Small intestine (tissue), 7 donors: ENCODE results near the gene TMIGD1. TPM values are rescaled to one million over a fixed set of nuclear protein-coding genes. Genes with fewer than 3 reads are reported as not detected.
"Not testable (repeated sequence)": the region's sequence is repeated elsewhere in the genome, so short reads cannot be mapped to it uniquely, and the experiment has no call there.

ENCODE experiments used
- DNase-seq, 2 donors: peaks; one replicate each; pipeline versions ENCODE4 v3.0.0 to v3.0.0-alpha.2; 2013
- FAIRE-seq: peaks from 2 replicates; lab custom pipeline; 2012; peaks lifted over from hg19 to GRCh38; lab: Jason Lieb, UNC
- H3K27ac ChIP-seq, 3 donors: one replicate each; pipeline ENCODE4 v1.5.1; 2013; ENCODE audit warnings: low read length in 2 of 3, mild to moderate bottlenecking in 2 of 3, control low read depth in 1 of 3, inconsistent platforms in 1 of 3, low read depth in 1 of 3, moderate library complexity in 1 of 3
- H3K27me3 ChIP-seq, 3 donors: one replicate each; pipeline ENCODE4 v1.6.1; 2013; ENCODE audit warnings: low read length in 3 of 3, inconsistent platforms in 1 of 3; ENCODE audit not compliant: control insufficient read depth in 3 of 3, insufficient read depth in 3 of 3
- H3K36me3 ChIP-seq, 3 donors: one replicate each; pipeline ENCODE4 v1.6.1; 2013; ENCODE audit warnings: low read length in 3 of 3, inconsistent platforms in 1 of 3, low read depth in 1 of 3, mild to moderate bottlenecking in 1 of 3, moderate library complexity in 1 of 3; ENCODE audit not compliant: control insufficient read depth in 3 of 3, insufficient read depth in 2 of 3
- H3K4me1 ChIP-seq, 3 donors: one replicate each; pipeline ENCODE4 v1.6.1; 2013; ENCODE audit warnings: low read length in 2 of 3, inconsistent platforms in 1 of 3, low read depth in 1 of 3, mild to moderate bottlenecking in 1 of 3, moderate library complexity in 1 of 3; ENCODE audit not compliant: control insufficient read depth in 3 of 3, insufficient read depth in 2 of 3
- H3K4me3 ChIP-seq, 3 donors: one replicate each; pipeline ENCODE4 v1.5.1; 2013; ENCODE audit warnings: low read length in 3 of 3, control low read depth in 1 of 3, inconsistent platforms in 1 of 3, low read depth in 1 of 3, mild to moderate bottlenecking in 1 of 3, moderate library complexity in 1 of 3
- H3K9me3 ChIP-seq, 2 donors: one replicate each; pipeline ENCODE4 v1.6.1; 2013; ENCODE audit warnings: low read depth in 1 of 2, low read length in 1 of 2; ENCODE audit not compliant: control insufficient read depth in 2 of 2, insufficient read depth in 1 of 2
- WGBS, 3 donors: extraction: QIAGEN DNeasy Blood & Tissue Kit; methylation state at CpG; one replicate each; pipeline ENCODE4 v1.1.7; 2013; 5-methylcytosine and 5-hydroxymethylcytosine counted together
- polyA plus RNA-seq, 4 donors: library from polyadenylated mRNA; stranded (reverse) in 3 of 4; unstranded in 1 of 4; fragments of 200-250 nt in 3 of 4; fragments of 120-200 nt in 1 of 4; gene quantifications; one replicate each; pipeline versions ENCODE4 v1.2.1 to v1.2.3, GENCODE V29; 2013
- donor health status: healthy with polysubstance abuse.
- donor health status: control.
- donor health status: control.
- donor health status: Bipolar disorder and iron deficiency.
- donor health status: healthy.

The TMIGD1 gene
- polyA plus RNA-seq, 4 donors = 0.13 to 134 (median 1.2) TPM

DNA sequence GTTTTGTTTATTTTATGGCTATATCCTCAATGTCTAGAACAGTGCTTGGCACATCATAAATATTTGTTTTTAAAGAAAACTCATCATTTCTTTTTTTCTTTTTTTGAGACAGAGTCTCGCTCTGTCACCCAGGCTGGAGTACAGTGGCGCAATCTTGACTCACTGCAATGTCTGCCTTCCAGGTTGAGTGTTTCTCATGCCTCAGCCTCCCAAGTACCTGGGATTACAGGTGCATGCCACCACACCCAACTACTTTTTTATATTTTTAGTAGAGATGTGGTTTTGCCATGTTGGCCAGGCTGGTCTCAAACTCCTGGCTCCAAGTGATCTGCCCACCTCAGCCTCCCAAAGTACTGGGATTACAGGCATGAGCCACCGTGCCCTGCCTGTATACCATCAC is 9.4 kb upstream of the TMIGD1 start:
- Histone ChIP-seq H3K27ac (peak overlapping the region in 1 of 3 donors; percentile 92), H3K4me1 (peaks cover 0 to 44% (median 3%) of the 10 kb centered on the region in 3 donors)
- not testable (repeated sequence) for H3K27me3 ChIP-seq, DNase-seq, H3K4me3 ChIP-seq, H3K9me3 ChIP-seq, H3K36me3 ChIP-seq, FAIRE-seq
- WGBS, 3 donors = 83 to 88% (median 87%) methylated on average over 3 of the region's 3 CpGs

DNA sequence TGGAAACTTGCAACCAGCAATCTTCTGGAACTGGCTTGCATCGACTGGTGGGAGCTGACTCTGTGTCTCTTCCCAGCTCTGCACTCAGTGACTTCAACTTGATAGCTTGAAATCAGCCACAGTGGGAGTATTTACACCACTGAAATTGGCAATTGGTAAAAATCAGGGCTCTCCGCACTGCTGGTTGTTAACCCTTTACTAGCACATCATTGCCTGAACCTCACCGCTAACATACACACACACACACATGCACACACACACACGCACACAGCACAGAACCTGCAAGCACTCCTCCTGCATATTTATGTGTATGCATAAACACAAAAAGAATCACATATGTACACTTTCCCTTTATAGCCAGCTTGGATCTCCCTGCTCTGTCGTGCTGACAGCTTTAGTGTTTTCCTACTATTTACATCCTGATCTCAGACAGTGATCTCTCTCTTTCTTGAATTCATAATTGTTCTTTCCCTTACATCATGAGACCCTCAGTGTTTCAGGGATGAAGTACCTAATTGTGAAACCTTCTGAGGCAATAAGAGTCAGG is 7.9 kb upstream of the TMIGD1 start:
- peaks cover 0 to 49% (median 3%) of the 10 kb centered on the region in 3 donors for H3K4me1 ChIP-seq
- H3K27me3 ChIP-seq = no peaks in the 10 kb centered on the region

GRCh38 chr17:30340801-30341356 is 7.0 kb upstream of the TMIGD1 start:
- Histone ChIP-seq H3K4me1 (peaks cover 0 to 41% (median 0%) of the 10 kb centered on the region in 3 donors), H3K4me3 (no peak overlapping the region), H3K36me3 (no peaks in the 10 kb centered on the region), H3K27me3 (no peaks in the 10 kb centered on the region), H3K9me3 (no peaks in the 10 kb centered on the region), H3K27ac (peak overlapping the region in 2 of 3 donors; percentile 36 to 66)
- FAIRE-seq (no peak), DNase-seq (no peak)
- WGBS, 3 donors = 49 to 85% (median 72%) methylated on average over 6 of the region's 6 CpGs

More for the DNA sequence above, 7.9 kb upstream of the TMIGD1 start:
- Histone ChIP-seq H3K27ac (no peak overlapping the region), H3K9me3 (no peaks in the 10 kb centered on the region), H3K36me3 (no peaks in the 10 kb centered on the region), H3K4me3 (no peak overlapping the region)
- FAIRE-seq = no peak
- WGBS, 3 donors = 88 to 94% (median 94%) methylated on average over 5 of the region's 5 CpGs
- no peak for DNase-seq

- H3K4me1 ChIP-seq = peaks cover 0 to 35% (median 0%) of the 10 kb centered on the region in 3 donors
- no peak overlapping the region for H3K27ac ChIP-seq
- 77 to 90% (median 83%) methylated on average over 2 of the region's 2 CpGs for WGBS, 3 donors
- no peaks in the 10 kb centered on the region for H3K36me3 ChIP-seq
- H3K9me3 ChIP-seq = no peaks in the 10 kb centered on the region
- no peak for FAIRE-seq
- H3K27me3 ChIP-seq = no peaks in the 10 kb centered on the region
- H3K4me3 ChIP-seq = no peak overlapping the region
- DNase-seq = no peak
These were observed 5.2 kb upstream of the TMIGD1 start for GRCh38 chr17:30339086-30339485.

DNA sequence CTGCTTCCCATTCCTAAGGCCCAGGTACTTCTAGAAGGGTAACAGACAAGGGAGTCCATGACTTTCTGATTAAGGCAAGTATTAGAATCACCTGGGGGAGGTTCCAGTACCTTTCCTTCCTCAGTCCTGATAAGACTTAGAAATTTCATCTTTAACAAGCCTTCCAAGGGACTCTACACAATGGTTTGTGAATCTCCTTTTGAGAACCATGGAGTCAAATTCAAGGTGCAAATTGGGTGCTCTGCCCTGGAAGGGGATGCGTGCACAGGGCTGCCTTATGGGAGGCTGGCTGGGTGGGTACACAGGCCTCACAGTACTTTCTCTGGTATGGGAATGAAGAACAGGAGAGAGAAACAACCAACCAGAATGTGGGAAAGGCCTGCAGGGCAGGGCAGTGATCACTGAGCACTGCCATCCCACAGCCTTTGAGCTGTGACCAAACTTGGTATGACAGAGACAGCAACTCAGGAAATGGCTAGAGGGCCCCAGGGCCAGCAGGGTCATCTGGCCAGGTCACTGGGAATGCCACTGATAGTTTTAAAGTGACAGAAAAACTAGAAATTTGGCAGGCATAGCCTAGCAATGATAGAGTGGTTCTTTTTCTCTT is 3.6 kb upstream of the TMIGD1 start:
- no peak for FAIRE-seq
- peak overlapping the region in 1 of 3 donors; percentile 82 for H3K27ac ChIP-seq
- H3K27me3 ChIP-seq = no peaks in the 10 kb centered on the region
- H3K4me1 ChIP-seq = peaks cover 0 to 37% (median 2%) of the 10 kb centered on the region in 3 donors
- no peak overlapping the region for H3K4me3 ChIP-seq
- no peak for DNase-seq
- H3K36me3 ChIP-seq = no peaks in the 10 kb centered on the region
- WGBS, 3 donors = 91 to 99% (median 91%) methylated on average over 1 of the region's 1 CpG
- H3K9me3 ChIP-seq = no peaks in the 10 kb centered on the region

- peak overlapping the region in 1 of 3 donors; percentile 82 for H3K27ac ChIP-seq
These were observed 2.7 kb upstream of the TMIGD1 start for GRCh38 chr17:30336369-30337171.

DNA sequence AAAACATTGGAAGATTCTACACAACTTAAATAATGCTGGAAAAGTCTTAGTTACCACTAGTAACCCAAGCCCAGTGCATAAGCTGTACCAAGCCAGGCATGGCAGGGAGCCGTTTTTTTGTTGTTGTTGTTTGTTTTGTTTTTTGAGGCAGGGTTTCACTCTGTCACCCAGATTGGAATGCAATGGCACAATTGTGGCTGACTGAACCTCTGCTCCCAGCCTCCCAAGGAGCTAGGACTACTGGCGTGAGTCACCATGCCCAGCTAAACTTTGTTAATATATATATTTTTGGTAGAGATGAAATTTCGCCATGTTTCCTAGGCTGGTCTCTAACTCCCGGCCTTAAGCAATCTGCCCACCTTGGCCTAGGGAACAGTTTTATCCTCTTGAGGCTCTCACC is 564 bp upstream of the TMIGD1 start:
- FAIRE-seq (no peak), DNase-seq (no peak)
- no peak overlapping the region for H3K4me3 ChIP-seq
- H3K9me3 ChIP-seq = no peaks in the 10 kb centered on the region
- H3K27ac ChIP-seq = peak overlapping the region in 1 of 3 donors; percentile 72
- H3K27me3 ChIP-seq = no peaks in the 10 kb centered on the region
- 90 to 92% (median 92%) methylated on average over 4 of the region's 4 CpGs for WGBS, 3 donors
- peaks cover 0 to 43% (median 2%) of the 10 kb centered on the region in 3 donors for H3K4me1 ChIP-seq
- no peaks in the 10 kb centered on the region for H3K36me3 ChIP-seq

More at GRCh38 chr17:30336369-30337171, 2.7 kb upstream of the TMIGD1 start:
- Histone ChIP-seq H3K9me3 (no peaks in the 10 kb centered on the region), H3K4me3 (no peak overlapping the region), H3K36me3 (no peaks in the 10 kb centered on the region), H3K4me1 (peaks cover 0 to 47% (median 2%) of the 10 kb centered on the region in 3 donors), H3K27me3 (no peaks in the 10 kb centered on the region)
- DNase-seq (peak; percentile 87 to 93), FAIRE-seq (no peak)
- WGBS, 3 donors = 18 to 40% (median 22%) methylated on average over 8 of the region's 8 CpGs

DNA sequence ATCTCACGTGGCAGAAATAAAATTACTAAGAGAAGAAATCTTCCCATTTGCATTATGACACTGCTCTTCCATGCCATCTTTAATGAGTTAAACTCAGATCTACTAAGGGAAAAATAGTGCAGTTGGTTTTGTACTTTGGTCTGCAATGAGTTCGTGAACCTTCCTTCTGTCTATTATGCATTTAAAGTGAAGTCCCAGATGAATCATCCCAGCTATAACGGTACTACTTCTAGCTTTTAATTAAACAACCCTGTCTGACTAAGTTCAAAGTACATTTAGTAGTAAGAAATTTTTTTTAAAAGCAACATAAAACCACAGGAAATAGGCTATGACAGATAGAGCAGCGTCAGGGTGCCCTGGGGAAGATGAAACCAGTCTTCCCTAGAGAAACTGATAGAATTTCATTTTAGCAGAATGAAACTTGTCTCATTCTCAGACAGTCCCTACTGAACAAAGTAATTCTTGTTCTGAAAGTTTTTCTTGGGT is 1.8 kb downstream of the TMIGD1 start:
- FAIRE-seq (no peak), DNase-seq (peak; percentile 84 to 87)
- no peaks in the 10 kb centered on the region for H3K27me3 ChIP-seq
- 12 to 25% (median 20%) methylated on average over 4 of the region's 4 CpGs for WGBS, 3 donors
- H3K27ac ChIP-seq = peak overlapping the region in 1 of 3 donors; percentile 91
- peaks cover 0 to 36% (median 2%) of the 10 kb centered on the region in 3 donors for H3K4me1 ChIP-seq
- no peaks in the 10 kb centered on the region for H3K36me3 ChIP-seq
- no peaks in the 10 kb centered on the region for H3K9me3 ChIP-seq
- no peak overlapping the region for H3K4me3 ChIP-seq
